Neural crest cell (in vitro differentiated cells): ENCODE data around the gene ZG16. TPM values are rescaled to one million over a fixed set of nuclear protein-coding genes. Genes with fewer than 3 reads are reported as not detected.
"Not testable (repeated sequence)": the region's sequence is repeated elsewhere in the genome, so short reads cannot be mapped to it uniquely, and the experiment has no call there.

Experiments
- DNase-seq: peaks from one replicate; pipeline ENCODE4 v3.0.0; 2021; ENCODE audit warnings: low read depth, mixed read lengths, low spot score
- H3K27ac Mint-ChIP-seq: one replicate; pipeline ENCODE4 v1.8.0; 2021; ENCODE audit warnings: mild to moderate bottlenecking, mixed read lengths; ENCODE audit not compliant: unreplicated experiment
- H3K27me3 Mint-ChIP-seq: 2 replicates; pipeline ENCODE4 v1.8.0; 2021; ENCODE audit warnings: low read depth, mild to moderate bottlenecking, mixed read lengths
- H3K36me3 Mint-ChIP-seq: 2 replicates; pipeline ENCODE4 v1.8.0; 2021; ENCODE audit warnings: low read depth, mild to moderate bottlenecking, mixed read lengths
- H3K4me1 Mint-ChIP-seq: 2 replicates; pipeline ENCODE4 v1.8.0; 2021; ENCODE audit warnings: mixed read lengths
- H3K4me3 Mint-ChIP-seq: one replicate; pipeline ENCODE4 v1.8.0; 2021; ENCODE audit warnings: mild to moderate bottlenecking, mixed read lengths
- H3K9me3 Mint-ChIP-seq: 2 replicates; pipeline ENCODE4 v1.8.0; 2021; ENCODE audit warnings: mixed read lengths
- total RNA-seq: library from RNA; stranded (reverse); gene quantifications from 2 replicates; pipeline ENCODE4 v1.2.1, GENCODE V29; 2021
- TF ChIP-seq, protein P1 (sequence below): fragments of 200-600 bp; sonication (generic); conservative IDR thresholded peaks from 2 replicates; pipeline ENCODE4 v1.5.0; 2021; ENCODE audit warnings: antibody characterized with exemption, mild to moderate bottlenecking

The ZG16 gene
- total RNA-seq, 1 donor from 2014 or later, result not detected

DNA sequence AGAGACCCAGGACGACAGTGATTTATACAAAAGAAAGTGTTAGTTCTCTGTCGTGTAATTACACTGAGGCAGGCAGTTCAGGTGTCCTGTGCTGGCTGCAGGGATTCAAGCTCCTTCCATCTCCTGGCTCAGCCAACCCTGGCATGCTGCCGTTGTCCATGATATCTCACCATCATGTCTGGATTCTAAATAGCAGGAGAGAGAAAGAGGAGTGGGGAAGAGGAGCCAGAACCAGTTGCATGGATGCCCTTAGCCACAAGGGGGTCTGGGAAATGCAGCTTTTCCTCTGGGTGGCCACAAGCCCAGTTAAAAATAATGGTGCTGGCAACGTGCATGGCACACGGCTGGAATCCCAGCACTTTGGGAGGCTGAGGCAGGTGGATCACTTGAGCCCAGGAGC, 41.9 kb upstream of the ZG16 start:
- no peaks in the 10 kb centered on the region for H3K9me3 Mint-ChIP-seq
- no peaks in the 10 kb centered on the region for H3K36me3 Mint-ChIP-seq
- DNase-seq, result no peak
- H3K4me1 Mint-ChIP-seq, result peaks cover 4% of the 10 kb centered on the region
- TF ChIP-seq, protein P1, sequence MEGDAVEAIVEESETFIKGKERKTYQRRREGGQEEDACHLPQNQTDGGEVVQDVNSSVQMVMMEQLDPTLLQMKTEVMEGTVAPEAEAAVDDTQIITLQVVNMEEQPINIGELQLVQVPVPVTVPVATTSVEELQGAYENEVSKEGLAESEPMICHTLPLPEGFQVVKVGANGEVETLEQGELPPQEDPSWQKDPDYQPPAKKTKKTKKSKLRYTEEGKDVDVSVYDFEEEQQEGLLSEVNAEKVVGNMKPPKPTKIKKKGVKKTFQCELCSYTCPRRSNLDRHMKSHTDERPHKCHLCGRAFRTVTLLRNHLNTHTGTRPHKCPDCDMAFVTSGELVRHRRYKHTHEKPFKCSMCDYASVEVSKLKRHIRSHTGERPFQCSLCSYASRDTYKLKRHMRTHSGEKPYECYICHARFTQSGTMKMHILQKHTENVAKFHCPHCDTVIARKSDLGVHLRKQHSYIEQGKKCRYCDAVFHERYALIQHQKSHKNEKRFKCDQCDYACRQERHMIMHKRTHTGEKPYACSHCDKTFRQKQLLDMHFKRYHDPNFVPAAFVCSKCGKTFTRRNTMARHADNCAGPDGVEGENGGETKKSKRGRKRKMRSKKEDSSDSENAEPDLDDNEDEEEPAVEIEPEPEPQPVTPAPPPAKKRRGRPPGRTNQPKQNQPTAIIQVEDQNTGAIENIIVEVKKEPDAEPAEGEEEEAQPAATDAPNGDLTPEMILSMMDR, result peak; percentile 19
- no peak overlapping the region for H3K27ac Mint-ChIP-seq
- H3K4me3 Mint-ChIP-seq, result no peak overlapping the region
- H3K27me3 Mint-ChIP-seq, result peaks cover 3% of the 10 kb centered on the region

DNA sequence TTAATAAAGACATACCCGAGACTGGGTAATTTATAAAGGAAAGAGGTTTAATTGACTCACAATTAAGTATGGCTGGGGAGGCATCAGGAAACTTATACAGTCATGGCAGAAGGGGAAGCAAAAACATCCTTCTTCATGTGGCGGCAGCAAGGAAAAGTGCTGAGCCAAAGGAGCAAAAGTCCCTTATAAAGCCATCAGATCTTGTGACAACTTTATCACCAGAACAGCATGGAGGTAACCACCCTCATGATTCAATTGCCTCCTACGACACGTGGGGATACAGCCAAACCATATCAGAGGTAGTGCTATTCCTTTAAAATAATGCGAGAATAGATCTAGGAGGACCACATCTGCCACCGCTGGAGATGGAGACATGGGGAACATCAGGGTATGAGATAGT, 41.3 kb upstream of the ZG16 start:
- Mint-ChIP-seq H3K9me3 (no peaks in the 10 kb centered on the region), H3K27ac (no peak overlapping the region), H3K27me3 (peaks cover 3% of the 10 kb centered on the region), H3K4me3 (no peak overlapping the region), H3K4me1 (peaks cover 4% of the 10 kb centered on the region), H3K36me3 (no peaks in the 10 kb centered on the region)
- DNase-seq, result no peak
- TF ChIP-seq, protein P1, result no peak

DNA sequence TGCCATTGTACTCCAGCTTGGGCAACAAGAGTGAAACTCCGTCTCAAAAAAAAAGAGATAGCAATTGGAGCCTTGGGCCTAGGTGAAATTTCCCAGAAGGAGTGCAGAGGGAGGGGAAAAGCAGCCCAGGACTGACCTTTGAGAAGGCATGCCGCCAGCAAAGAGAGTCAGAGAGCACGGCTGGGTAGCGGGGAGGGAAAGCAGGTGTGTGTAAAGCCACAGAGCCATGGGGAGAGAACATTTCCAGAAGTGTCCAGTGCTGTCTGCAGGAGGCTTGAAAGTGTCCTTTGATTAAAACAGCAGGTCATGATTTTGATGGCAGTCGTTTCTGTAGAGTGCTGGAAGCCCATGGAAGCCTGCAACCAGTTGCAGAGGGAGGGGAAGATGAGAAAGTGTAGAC, 40.3 kb upstream of the ZG16 start:
- H3K27me3 Mint-ChIP-seq, result peaks cover 3% of the 10 kb centered on the region
- peaks cover 4% of the 10 kb centered on the region for H3K4me1 Mint-ChIP-seq
- no peak for DNase-seq
- H3K4me3 Mint-ChIP-seq, result no peak overlapping the region
- TF ChIP-seq, protein P1, result no peak
- no peaks in the 10 kb centered on the region for H3K9me3 Mint-ChIP-seq
- H3K36me3 Mint-ChIP-seq, result no peaks in the 10 kb centered on the region
- no peak overlapping the region for H3K27ac Mint-ChIP-seq

DNA sequence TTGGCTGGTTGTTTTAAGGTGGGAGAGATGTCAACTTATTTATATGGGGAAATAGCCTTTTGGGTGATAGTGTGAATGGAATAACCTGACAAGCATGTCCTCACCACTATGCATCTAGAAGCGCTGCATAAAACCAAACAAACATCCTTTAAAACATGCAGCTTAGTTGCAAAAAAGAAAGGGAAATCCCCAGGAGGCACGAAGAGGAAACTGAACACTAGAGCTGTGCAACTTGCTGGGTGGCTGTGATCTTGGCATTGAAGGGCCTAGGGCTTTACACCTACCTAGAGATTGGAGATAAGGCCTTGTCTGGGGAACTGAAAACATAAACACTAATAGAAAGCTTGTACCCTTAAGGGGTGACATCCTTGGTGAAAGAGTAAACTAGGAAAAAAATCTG, 39.5 kb upstream of the ZG16 start:
- Mint-ChIP-seq H3K9me3 (no peaks in the 10 kb centered on the region), H3K36me3 (no peaks in the 10 kb centered on the region), H3K4me3 (no peak overlapping the region), H3K27me3 (peaks cover 3% of the 10 kb centered on the region), H3K27ac (no peak overlapping the region), H3K4me1 (peaks cover 4% of the 10 kb centered on the region)
- DNase-seq, result no peak
- TF ChIP-seq, protein P1, result no peak

DNA sequence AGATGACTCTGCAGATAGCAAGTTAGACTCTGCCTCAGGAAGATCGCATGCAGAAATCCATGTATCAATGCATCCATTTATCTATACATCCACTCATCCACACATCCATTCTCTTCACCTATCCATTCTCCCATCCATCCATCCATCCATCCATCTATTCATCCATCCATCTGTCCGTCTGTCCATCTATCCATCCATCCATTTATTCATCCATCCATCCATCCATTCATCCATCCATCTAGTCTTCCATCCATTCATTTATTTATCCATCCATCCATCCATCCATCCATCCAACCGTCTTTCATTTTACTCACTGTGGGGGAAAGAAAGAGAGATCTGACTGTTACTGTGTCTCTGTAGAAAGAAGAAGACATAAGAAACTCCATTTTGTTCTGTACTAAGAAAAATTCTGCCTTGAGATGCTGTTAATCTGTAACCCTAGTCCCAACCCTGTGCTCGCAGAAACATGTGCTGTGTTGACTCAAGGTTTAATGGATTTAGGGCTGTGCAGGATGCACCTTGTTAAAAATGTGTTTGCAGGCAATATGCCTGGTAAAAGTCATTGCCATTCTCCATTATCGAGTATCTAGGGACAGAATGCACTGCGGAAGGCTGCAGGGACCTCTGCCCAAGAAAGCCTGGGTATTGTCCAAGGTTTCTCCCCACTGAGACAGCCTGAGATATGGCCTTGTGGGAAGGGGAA, 38.0 kb upstream of the ZG16 start:
- H3K4me1 Mint-ChIP-seq, H3K27me3 Mint-ChIP-seq, H3K9me3 Mint-ChIP-seq, H3K4me3 Mint-ChIP-seq, H3K27ac Mint-ChIP-seq, DNase-seq, H3K36me3 Mint-ChIP-seq: not testable (repeated sequence)

DNA sequence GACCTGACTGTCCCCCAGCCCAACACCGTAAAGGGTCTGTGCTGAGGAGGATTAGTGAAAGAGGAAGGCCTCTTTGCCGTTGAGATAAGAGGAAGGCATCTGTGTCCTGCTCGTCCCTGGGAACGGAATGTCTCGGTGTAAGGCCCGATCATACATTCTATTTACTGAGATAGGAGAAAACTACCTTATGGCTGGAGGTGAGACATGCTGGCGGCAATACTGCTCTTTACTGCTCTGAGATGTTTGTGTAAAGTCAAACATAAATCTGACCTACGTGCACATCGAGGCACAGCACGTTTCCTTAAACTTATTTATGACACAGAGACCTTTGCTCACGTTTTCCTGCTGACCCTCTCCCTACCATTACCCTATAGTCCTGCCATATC, 37.4 kb upstream of the ZG16 start:
- H3K4me3 Mint-ChIP-seq, H3K4me1 Mint-ChIP-seq, H3K27ac Mint-ChIP-seq, H3K36me3 Mint-ChIP-seq, H3K27me3 Mint-ChIP-seq, H3K9me3 Mint-ChIP-seq, DNase-seq: not testable (repeated sequence)
